Fibroblast of lung (primary cell): Measurements from ENCODE around the gene ANKRD6. TPM values are rescaled to one million over a fixed set of nuclear protein-coding genes. Genes with fewer than 3 reads are reported as not detected.

Experiments
- DNase-seq, 2 donors: peaks; one replicate each; pipeline versions ENCODE4 v3.0.0 to v3.0.0-alpha.2; 2010; ENCODE audit warnings: low read depth in 2 of 2
- H2AFZ ChIP-seq: 2 replicates; pipeline ENCODE4 v1.5.1; 2012; ENCODE audit warnings: low read length, control low read depth, inconsistent platforms
- H3K27ac ChIP-seq: 2 replicates; pipeline ENCODE4 v1.5.1; 2011; ENCODE audit warnings: low read length, control low read depth; ENCODE audit not compliant: insufficient read depth
- H3K27me3 ChIP-seq: 2 replicates; pipeline ENCODE4 v1.5.1; 2011; ENCODE audit warnings: mild to moderate bottlenecking, low read length; ENCODE audit not compliant: control insufficient read depth, insufficient read depth
- H3K36me3 ChIP-seq: 2 replicates; pipeline ENCODE4 v1.5.1; 2011; ENCODE audit warnings: low read length; ENCODE audit not compliant: control insufficient read depth, insufficient read depth
- H3K4me1 ChIP-seq: 2 replicates; pipeline ENCODE4 v1.5.1; 2011; ENCODE audit warnings: low read length; ENCODE audit not compliant: control insufficient read depth, insufficient read depth; ENCODE audit errors: extremely low read depth
- H3K4me2 ChIP-seq: 2 replicates; pipeline ENCODE4 v1.5.1; 2011; ENCODE audit warnings: low read length, control low read depth; ENCODE audit not compliant: insufficient read depth; ENCODE audit errors: extremely low read depth
- H3K4me3 ChIP-seq, 4 experiments: fragments of 200-600 bp in 1 of 4; sonication (generic) in 1 of 4; replicated peaks in 1 of 4; 2 replicates each; pipeline ENCODE4 v1.5.1; 2011 to 2016; ENCODE audit warnings: low read length in 4 of 4, low read depth in 3 of 4, mild to moderate bottlenecking in 3 of 4, control low read depth in 2 of 4, inconsistent platforms in 1 of 4, mixed read lengths in 1 of 4; ENCODE audit not compliant: insufficient read depth in 1 of 4; ENCODE audit errors: control extremely low read depth in 1 of 4
- H3K79me2 ChIP-seq: 2 replicates; pipeline ENCODE4 v1.5.1; 2012; ENCODE audit warnings: mild to moderate bottlenecking, low read length, inconsistent platforms; ENCODE audit not compliant: control insufficient read depth, insufficient read depth
- H3K9ac ChIP-seq: 2 replicates; pipeline ENCODE4 v1.5.1; 2011; ENCODE audit warnings: mild to moderate bottlenecking, low read length, control low read depth; ENCODE audit not compliant: insufficient read depth
- H3K9me3 ChIP-seq: 2 replicates; pipeline ENCODE4 v1.5.1; 2012; ENCODE audit warnings: low read depth, low read length; ENCODE audit not compliant: control insufficient read depth, insufficient read depth
- H4K20me1 ChIP-seq: 2 replicates; pipeline ENCODE4 v1.5.1; 2011; ENCODE audit warnings: low read length; ENCODE audit not compliant: control insufficient read depth, insufficient read depth; ENCODE audit errors: extremely low read depth
- EZH2 ChIP-seq: IDR thresholded peaks from 2 replicates; pipeline ENCODE4 v1.5.1; 2012; ENCODE audit warnings: low read length, control low read depth, mild to moderate bottlenecking; ENCODE audit errors: missing control alignments
- polyA plus RNA-seq, 2 donors: library from polyadenylated mRNA; depleted of rRNA in 1 of 2; stranded (reverse) in 1 of 2; unstranded in 1 of 2; fragments of >200 nt; gene quantifications; 2 replicates each; pipeline ENCODE4 v1.2.1, GENCODE V29; 2011 to 2012; ENCODE audit warnings: missing spikeins in 1 of 2
- total RNA-seq: library from RNA; depleted of rRNA; stranded (reverse); fragments of >200 nt; gene quantifications from 2 replicates; pipeline ENCODE4 v1.2.1, GENCODE V29; 2014
- TF ChIP-seq, protein P1 (sequence below), 2 donors: IDR thresholded peaks in 1 of 2; conservative IDR thresholded peaks in 1 of 2; 1 replicate in 1 of 2; 2 replicates in 1 of 2; pipeline ENCODE4 v1.5.1; 2011 to 2012; ENCODE audit warnings: low read length in 2 of 2, control low read depth in 1 of 2, inconsistent platforms in 1 of 2, low read depth in 1 of 2, mild to moderate bottlenecking in 1 of 2

The ANKRD6 gene
- total and polyA plus RNA-seq, 2 donors (not counting 1 experiment from before 2014, with no cell fraction given), result 0.39 to 2.3 TPM

DNA sequence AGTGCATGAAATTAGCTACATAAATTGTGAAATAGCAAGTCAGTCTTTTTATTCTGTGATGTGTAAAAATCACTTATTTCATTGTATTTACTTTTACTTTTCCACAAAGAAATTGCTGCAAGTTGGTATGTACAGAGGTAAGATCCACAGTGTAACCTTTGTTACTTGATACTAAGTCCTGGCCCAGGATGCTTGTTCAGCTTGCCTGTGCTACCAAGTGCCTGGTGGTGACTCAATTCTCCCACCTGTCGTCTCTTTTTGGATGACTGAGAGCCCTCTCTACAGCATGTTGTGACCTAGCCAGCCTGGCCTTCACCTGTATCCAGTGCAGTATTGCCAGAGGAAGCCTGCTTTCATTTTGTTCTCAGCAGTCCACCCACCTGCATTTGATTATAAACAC, 54.9 kb downstream of the ANKRD6 start:
- no peak overlapping the region for H3K27ac ChIP-seq
- H3K4me2 ChIP-seq, result no peak overlapping the region
- no peak for DNase-seq
- no peaks in the 10 kb centered on the region for H3K4me1 ChIP-seq
- H4K20me1 ChIP-seq, result no peaks in the 10 kb centered on the region
- H2AFZ ChIP-seq, result no peak overlapping the region
- no peaks in the 10 kb centered on the region for H3K79me2 ChIP-seq
- no peaks in the 10 kb centered on the region for H3K9me3 ChIP-seq
- no peak overlapping the region for H3K9ac ChIP-seq
- H3K4me3 ChIP-seq, result no peak overlapping the region
- H3K27me3 ChIP-seq, result no peaks in the 10 kb centered on the region
- TF ChIP-seq, protein P1, sequence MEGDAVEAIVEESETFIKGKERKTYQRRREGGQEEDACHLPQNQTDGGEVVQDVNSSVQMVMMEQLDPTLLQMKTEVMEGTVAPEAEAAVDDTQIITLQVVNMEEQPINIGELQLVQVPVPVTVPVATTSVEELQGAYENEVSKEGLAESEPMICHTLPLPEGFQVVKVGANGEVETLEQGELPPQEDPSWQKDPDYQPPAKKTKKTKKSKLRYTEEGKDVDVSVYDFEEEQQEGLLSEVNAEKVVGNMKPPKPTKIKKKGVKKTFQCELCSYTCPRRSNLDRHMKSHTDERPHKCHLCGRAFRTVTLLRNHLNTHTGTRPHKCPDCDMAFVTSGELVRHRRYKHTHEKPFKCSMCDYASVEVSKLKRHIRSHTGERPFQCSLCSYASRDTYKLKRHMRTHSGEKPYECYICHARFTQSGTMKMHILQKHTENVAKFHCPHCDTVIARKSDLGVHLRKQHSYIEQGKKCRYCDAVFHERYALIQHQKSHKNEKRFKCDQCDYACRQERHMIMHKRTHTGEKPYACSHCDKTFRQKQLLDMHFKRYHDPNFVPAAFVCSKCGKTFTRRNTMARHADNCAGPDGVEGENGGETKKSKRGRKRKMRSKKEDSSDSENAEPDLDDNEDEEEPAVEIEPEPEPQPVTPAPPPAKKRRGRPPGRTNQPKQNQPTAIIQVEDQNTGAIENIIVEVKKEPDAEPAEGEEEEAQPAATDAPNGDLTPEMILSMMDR (conservative IDR thresholded peaks at IDR 0.05 in 1 of 2, IDR thresholded peaks at IDR 0.05 in 1 of 2; ENCODE audit: low read depth in 1 of 2, low read length in 2 of 2), result no peak
- TF ChIP-seq EZH2, result no peak
- H3K36me3 ChIP-seq, result no peaks in the 10 kb centered on the region

DNA sequence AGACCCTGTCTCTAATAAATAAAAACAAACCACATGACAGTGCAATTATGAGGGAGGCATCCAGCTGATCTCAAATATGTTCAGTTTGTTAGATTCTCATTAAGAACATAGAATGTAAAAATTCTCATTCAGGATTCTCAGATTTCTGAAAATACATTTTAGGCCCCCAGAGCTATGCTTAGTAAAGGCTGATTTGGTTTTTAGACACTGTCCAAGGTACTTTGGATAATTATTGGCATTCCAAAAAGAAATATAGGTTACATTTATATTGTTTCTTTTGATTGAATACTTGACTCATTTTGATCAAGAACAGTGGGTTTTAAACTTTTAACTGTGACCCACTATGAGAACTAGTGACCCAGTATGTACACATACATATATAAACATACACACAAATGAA, 55.5 kb downstream of the ANKRD6 start:
- no peaks in the 10 kb centered on the region for H3K4me1 ChIP-seq
- H2AFZ ChIP-seq, result no peak overlapping the region
- no peaks in the 10 kb centered on the region for H3K79me2 ChIP-seq
- H3K9me3 ChIP-seq, result no peaks in the 10 kb centered on the region
- no peak overlapping the region for H3K9ac ChIP-seq
- no peak overlapping the region for H3K4me2 ChIP-seq
- TF ChIP-seq EZH2, result no peak
- H3K27ac ChIP-seq, result no peak overlapping the region
- no peaks in the 10 kb centered on the region for H3K36me3 ChIP-seq
- H3K27me3 ChIP-seq, result no peaks in the 10 kb centered on the region
- no peak overlapping the region for H3K4me3 ChIP-seq
- no peaks in the 10 kb centered on the region for H4K20me1 ChIP-seq
- no peak for DNase-seq

DNA sequence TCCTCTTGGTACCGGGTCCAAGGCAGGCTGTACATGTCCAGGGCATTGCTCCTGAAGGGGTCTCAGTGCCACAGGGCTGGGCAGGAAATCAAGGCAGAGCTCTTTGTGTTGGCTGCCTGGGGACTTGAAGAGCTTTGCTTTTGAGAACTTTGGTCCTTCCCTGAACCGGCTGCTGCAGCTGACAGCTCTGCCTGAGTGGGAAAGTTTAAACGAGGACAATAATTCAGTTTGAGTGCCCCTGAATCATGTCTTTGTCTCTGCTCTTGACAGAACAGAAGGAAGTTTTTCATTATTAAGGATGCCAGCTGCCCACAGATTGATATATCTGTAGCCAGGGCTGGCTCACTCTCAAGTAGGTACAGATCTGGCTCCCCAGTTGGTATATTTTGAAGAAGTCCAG, 56.1 kb downstream of the ANKRD6 start:
- H4K20me1 ChIP-seq, result no peaks in the 10 kb centered on the region
- H3K27ac ChIP-seq, result no peak overlapping the region
- TF ChIP-seq, protein P1 (conservative IDR thresholded peaks at IDR 0.05 in 1 of 2, IDR thresholded peaks at IDR 0.05 in 1 of 2; ENCODE audit: low read depth in 1 of 2, low read length in 2 of 2), result no peak
- no peak for TF ChIP-seq EZH2
- H3K9me3 ChIP-seq, result no peaks in the 10 kb centered on the region
- H3K36me3 ChIP-seq, result no peaks in the 10 kb centered on the region
- no peaks in the 10 kb centered on the region for H3K27me3 ChIP-seq
- H3K4me1 ChIP-seq, result no peaks in the 10 kb centered on the region
- H2AFZ ChIP-seq, result no peak overlapping the region
- no peak for DNase-seq
- H3K4me2 ChIP-seq, result no peak overlapping the region
- no peaks in the 10 kb centered on the region for H3K79me2 ChIP-seq
- no peak overlapping the region for H3K9ac ChIP-seq
- H3K4me3 ChIP-seq, result no peak overlapping the region
